ENCODE results near the gene RHBDD2.

Gene RHBDD2

DNA sequence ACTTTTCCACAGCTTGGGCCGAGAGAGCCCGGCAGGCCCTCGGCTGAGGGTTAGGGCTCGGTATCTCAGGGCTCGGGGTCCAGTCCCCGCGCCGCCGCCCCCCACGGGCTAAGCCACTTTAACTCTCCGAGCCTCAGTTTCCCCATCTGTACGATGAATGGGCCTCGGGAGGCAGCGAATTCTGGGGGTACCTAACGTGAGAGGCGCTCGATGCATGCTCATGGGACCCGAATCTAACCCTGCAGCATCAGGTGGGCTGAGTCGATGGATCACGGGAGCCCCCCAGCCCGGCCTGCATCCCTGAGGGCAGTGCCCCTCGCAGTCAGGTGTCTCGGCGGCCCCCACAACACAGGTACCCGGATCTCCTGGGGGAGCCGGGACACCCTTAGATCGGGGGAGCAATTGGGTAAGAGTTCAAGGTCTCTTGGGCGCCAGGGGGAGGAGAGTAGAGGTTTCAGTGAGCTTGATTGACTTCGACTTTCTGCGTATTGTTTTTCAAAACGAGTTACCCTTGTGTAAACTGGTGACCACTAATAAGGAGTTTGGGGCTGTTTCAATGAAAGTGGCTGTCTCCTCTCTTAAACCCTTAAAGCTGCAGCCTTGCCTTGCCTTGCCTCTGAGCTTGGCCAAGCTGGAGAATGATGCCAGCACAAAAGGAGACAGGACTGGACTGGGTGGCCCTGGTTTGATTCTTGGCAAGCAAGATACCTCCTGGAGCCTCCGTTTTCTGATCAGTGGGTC lies 36.8 kb downstream of the RHBDD2 start:
- in situ Hi-C loops (cut with HindIII; ENCODE audit: low sequenced_read_pairs) = no loop called here

DNA sequence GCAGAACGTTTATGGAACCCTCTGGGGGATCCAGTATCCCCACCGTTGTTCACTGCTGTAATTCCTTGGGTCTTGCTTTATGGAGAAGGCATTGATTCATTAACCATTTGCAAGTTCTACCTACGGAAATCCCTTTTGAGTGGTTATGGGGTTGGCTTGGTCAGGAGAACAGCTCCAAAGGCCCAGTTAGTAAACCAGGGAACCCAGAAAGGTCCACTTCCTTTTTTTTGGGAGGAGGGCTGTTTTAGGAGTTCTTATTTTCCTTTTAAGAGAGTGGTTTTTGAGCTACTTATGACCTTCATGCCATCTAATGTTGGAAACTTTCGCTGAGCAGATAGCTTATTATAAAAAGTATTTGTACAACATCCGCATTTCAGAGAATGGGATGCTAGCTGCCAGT lies 37.4 kb downstream of the RHBDD2 start:
- in situ Hi-C loops (cut with HindIII; ENCODE audit: low sequenced_read_pairs) = no loop called here

DNA sequence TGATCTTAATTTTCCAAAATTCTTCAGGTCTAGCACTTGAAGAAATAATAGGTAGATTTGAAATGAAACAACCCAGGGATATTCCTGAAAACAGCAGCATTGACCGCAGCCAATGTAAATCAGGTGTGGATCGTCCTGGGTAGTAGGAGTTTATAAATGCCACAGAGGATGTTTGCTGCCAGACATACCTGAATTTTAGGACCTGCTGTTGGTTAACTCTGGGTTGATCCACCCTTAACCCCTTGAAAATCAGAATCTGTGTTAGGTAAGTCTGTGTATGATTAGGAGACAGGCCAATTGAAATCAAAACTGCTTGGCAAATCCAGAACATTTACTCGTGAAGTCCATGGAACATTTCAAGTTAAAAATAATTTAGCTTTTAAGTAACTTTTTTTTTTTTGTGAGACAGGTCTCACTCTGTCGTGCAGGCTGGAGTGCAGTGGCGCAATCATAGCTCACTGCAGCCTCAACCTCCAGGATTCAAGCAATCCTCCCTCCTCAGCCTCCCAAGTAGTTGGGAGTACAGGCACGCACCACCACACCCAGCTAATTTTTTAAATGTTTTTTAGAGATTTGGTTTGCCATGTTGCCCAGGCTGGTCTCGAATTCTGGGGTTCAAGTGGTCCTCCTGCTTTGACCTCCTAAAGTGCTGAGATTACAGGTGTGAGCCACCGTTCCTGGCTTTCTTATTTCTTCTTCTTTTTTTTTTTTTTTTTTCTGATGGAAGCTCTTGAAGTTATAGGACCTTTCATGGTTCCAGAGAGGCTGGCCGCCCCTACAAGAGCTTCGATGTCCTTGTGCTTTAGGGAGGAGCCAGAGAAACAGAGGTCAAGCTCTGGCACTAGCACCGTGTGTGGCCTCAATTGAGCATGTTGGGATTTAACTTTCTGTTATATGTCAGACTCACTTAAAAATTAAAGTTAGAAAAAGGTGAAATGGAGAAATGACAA lies 38.1 kb downstream of the RHBDD2 start:
- in situ Hi-C loops (cut with HindIII; ENCODE audit: low sequenced_read_pairs) = no loop called here

DNA sequence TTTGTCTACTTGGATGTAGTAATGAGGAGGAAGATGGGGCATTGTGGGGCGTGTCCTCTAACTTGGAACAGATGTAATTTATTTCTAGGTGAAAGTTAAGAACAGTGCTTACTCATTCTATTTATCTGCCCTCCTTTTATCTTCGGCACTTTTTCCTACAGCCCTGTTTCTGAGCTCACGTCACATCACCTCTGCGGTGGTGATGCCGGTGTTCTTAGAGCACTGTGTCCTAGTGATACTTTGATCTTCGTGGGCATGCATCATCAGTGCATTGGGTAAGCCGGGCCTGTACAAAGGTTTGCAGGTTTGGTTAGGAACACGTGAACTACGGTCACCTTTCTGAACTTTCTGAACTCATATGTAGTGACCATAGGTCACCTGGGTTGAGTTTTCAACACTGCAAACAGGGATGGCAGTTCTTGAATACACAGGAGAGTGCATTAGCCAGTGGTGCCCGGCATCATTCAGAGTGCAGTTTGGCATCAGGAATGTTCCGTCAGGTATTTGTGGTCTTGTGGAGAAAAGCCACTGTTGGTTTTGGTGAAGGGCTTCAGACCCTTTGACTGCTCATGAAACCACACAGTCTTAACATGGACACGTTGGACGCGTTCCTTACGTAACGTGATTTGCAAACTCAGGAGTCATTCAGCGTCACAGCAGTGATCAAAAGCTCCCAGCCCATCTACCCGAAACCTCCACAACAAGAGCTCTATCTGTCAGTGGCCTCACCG lies 41.8 kb downstream of the RHBDD2 start:
- in situ Hi-C loops (cut with HindIII; ENCODE audit: low sequenced_read_pairs) = no loop called here

DNA sequence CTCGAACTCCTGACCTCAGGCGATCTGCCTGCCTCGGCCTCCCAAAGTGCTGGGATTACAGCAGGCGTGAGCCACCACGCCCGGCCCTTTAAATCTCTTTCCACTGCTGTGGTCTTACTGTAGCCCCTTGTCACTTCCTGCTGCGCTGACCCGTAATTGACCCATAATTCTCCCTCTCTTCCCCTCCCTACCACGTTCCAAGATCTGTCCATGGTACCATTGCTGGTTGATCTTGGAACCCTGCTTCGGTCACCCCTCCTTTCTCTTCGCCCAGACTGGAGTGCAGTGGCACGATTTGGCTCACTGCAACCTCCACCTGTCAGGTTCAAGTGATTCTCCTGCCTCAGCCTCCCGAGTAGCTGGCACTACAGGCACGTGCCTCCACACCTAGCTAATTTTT lies 42.6 kb downstream of the RHBDD2 start:
- in situ Hi-C loops (cut with HindIII; ENCODE audit: low sequenced_read_pairs) = no loop called here

DNA sequence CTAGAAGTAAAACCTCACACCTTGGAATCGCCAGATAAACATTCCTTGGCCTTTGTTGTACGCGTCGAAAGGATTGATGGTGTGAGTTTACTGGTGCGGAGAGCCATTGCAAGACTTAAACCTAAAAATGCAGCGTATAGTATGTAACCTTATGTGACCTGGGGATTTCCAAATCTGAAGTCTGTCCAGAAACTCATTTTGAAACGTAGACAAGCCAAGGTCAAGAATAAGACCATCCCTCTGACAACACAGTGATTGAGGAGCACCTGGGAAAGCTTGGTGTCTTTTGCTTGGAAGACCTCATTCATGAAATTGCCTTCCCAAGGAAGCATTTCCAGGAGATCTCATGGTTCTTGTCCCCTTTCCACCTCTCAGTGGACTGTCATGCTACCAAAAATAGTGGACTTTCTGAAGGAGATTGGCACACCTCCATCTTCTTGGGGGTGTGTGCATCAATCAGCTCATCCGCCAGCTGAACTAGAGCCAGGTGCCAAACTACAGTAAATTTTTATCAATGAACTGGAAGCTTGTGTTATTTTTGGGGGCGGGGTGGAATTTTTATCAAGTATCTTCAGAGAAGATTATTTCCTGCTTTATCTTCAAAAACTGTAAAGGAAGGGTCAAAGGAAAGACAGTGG lies 44.3 kb downstream of the RHBDD2 start:
- in situ Hi-C loops (cut with HindIII; ENCODE audit: low sequenced_read_pairs) = no loop called here

DNA sequence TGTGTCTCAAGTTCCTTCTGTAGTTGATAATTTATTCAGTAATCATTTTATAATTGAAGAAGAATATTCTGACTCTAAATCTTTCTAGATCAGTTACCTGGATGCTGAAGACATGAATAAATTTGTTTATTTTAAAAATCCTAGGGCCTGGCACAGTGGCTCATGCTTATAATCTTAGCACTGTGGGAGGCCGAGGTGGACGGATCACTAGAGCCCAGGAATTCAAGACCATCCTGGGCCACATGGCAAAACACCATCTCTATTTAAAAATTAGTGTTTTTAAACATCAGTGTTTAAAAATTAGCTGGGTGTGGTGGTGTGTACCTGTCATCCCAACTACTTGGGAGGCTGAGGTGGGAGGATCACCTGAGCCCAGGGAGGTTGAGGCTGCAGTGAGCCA lies 45.4 kb downstream of the RHBDD2 start:
- in situ Hi-C loops (cut with HindIII; ENCODE audit: low sequenced_read_pairs) = no loop called here

DNA sequence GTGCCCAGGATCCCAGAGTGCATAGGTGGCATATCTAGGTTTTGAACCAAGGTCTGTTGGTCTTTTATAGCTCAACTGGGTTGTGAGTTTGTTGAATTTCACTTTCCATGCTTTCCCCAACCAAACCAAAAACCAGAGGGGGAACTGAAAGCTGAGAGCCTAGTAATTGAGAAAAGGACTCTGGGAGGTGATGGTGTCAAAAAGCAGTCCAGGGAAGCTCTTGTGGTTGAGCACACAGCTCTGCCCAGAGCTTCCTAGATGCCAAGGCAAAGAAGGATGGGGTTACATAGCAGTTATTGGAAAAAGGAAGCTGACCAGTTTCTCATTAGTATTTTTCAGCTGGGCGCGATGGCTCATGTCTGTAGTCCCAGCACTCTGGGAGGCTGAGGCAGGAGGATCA lies 46.1 kb downstream of the RHBDD2 start:
- in situ Hi-C loops (cut with HindIII; ENCODE audit: low sequenced_read_pairs) = no loop called here

DNA sequence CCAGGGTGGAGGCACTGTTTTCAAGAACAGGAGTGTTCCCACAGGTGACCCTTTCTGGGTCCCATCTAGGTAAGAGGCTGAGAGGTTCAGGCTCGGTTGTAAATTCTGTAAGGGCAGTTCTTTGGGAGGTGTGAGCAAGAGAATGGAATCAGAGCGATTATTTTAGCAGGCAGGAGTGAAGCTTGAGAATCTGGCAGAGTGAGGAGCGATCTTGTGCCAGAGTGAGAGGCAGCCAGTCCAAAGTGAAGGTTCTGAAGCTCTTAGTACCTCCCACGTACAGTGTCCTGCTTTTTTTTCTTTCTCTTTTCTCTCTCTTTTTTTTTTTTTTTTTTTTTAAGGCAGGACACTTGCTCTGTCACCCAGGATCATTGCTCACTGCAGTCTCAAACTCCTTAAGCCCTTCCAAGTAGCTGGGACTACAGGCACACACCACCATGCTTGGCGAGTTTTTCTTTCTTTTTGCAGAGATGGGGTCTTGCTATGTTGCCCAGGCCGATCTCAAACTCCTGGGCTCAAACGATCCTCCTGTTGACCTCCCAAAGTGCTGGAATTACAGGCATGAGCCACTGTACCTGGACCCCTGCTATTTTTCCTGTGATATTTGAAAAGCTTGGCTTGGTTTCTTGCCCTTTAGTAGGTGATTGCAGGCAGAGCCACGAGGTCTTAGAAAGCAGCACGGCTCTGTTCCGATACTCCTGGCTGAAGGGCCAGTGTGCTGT lies 47.0 kb downstream of the RHBDD2 start:
- in situ Hi-C loops (cut with HindIII; ENCODE audit: low sequenced_read_pairs) = no loop called here

DNA sequence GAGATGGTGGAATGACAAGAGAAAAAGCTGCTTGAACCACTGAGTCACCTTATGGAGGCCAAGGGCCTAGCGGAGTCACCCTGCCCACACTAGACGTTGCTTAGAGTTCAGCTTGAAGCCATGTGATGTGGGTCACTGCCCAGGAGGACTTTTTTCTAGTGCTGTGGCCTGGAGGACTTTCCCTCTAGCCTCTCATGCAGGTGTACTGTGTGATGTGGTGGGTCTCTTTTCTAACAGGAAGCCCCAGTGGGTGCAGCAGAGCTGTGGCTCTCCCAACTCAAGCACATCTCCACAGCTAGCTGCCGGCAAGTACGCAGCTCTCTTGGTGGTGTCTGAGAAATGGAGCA lies 49.7 kb downstream of the RHBDD2 start:
- in situ Hi-C loops (cut with HindIII; ENCODE audit: low sequenced_read_pairs) = no loop called here

DNA sequence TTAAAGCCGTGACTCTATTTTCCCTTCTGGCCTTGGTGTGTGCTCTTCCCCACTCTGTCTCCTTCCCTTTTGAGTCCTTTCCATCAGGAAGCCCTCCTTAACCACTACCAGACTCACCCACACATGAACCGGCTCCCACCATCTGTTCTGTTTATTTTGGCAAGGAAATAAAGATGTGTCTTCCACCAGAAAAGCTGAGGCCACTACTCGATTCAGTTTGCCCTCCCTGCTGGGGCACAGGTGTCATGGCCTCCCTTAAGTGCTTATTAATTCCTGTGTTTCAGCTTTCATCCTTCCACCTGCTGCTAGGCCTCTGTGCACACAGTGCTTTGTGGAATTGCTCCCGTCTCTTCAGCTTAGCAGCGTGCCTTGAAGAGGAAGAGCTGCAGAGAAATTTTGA lies 52.8 kb downstream of the RHBDD2 start:
- in situ Hi-C loops (cut with HindIII; ENCODE audit: low sequenced_read_pairs) = no loop called here

DNA sequence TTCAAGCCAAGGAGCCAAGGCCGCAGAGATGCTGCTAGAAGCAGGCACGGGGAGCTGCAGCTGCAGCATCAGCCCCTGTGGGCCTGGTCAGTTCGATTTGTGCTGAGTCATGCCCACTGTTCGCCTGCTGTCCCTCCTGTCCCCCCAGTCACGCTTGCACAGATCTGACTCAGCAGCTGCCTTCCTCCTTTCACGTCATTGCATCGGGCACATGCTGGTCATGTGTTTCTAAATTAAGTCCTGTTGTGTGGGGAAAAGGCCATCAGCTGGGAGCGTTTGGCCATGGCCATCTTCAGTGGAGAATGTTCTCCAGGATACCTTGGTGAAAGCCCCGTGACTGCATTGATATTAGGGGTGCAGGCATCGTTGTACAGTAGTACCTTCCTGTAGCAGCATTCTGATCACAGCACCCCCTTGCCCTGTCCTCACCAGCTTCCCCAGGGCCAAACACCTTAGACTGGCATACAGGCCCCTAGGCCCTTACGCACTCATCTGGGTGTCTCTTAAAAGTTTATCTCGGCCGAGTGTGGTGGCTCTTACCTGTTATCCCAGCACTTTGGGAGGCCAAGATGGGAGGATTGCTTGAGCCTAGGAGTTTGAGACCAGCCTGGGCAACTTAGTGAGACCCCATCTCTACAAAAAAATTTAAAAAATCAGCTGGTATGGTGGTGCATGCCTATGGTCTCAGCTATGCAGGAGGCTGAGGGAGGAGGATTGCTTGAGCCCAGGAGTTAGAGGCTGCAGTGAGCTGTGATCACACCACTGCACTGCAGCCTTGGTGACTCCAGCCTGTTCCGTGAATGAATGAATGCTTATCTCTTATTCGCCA lies 59.3 kb downstream of the RHBDD2 start:
- in situ Hi-C loops (cut with HindIII; ENCODE audit: low sequenced_read_pairs) = no loop called here

Data from endothelial cell of hepatic sinusoid (primary cell).